Measurements from ENCODE around the gene VWC2L. TPM values are rescaled to one million over a fixed set of nuclear protein-coding genes. Genes with fewer than 3 reads are reported as not detected.

The VWC2L gene
- total RNA-seq, 3 donors from 2014 or later = not detected

DNA sequence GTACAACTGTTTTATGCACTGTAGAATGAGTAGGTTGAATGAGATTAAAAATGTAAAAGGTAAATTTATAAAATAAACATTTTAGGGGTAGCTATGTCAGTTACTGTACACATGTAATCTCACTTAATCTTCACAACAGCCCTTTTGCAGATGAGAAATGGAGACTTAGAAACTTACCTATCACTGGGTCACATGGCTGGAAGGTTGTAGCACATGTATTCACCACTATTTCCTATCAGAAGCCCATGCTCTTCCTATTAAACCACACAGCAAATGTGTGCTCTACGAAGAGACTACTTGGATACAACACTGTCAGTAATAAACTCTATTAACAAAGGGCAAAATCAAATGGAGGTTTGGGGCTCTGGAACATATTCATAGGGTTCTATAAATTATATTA is 60.5 kb downstream of the VWC2L start:
- Histone ChIP-seq H3K4me3 (no peak overlapping the region), H3K4me1 (ENCODE audit: low read depth) (no peaks in the 10 kb centered on the region), H3K9me3 (no peaks in the 10 kb centered on the region), H3K36me3 (ENCODE audit: low read depth) (no peaks in the 10 kb centered on the region)
- no peak for DNase-seq
- no peak for ATAC-seq
- no peak for TF ChIP-seq CTCF (IDR thresholded peaks at IDR 0.05)
- intact Hi-C loops (cut with DNase I, micrococcal nuclease) = no loop called here

- no peaks in the 10 kb centered on the region for H3K36me3 ChIP-seq (ENCODE audit: low read depth)
- no peaks in the 10 kb centered on the region for H3K9me3 ChIP-seq
- intact Hi-C loops (cut with DNase I, micrococcal nuclease) = no loop called here
- TF ChIP-seq CTCF (IDR thresholded peaks at IDR 0.05) = no peak
- ATAC-seq (no peak), DNase-seq (no peak)
- no peak overlapping the region for H3K4me3 ChIP-seq
- H3K4me1 ChIP-seq (ENCODE audit: low read depth) = no peaks in the 10 kb centered on the region
Observed at GRCh38 chr2:214471990-214472389, 61.1 kb downstream of the VWC2L start.

DNA sequence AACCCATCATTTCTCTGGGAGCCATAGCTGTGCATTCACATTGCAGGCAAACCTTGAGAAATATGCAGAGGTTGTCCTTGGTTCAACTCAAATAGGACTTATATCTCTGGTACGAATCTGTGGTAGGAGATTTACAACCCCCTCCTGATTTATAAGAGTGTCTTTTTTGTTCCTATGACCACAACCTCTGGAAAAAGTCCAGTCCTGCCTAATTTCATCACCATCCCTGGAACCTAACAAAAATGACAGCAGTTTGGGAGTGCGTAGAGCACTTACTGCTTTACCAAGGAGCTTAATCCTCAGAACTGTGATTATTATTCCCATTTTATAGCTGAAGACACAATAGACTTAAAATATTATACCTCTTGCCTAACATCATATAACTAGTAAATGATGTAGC is 66.5 kb downstream of the VWC2L start:
- Histone ChIP-seq H3K4me3 (no peak overlapping the region), H3K36me3 (ENCODE audit: low read depth) (no peaks in the 10 kb centered on the region), H3K9me3 (no peaks in the 10 kb centered on the region), H3K4me1 (ENCODE audit: low read depth) (no peaks in the 10 kb centered on the region)
- no peak for TF ChIP-seq CTCF (IDR thresholded peaks at IDR 0.05)
- no peak for ATAC-seq
- intact Hi-C loops (cut with DNase I, micrococcal nuclease) = no loop called here
- DNase-seq = no peak

GRCh38 chr2:214481204-214481603 is 70.3 kb downstream of the VWC2L start:
- no peak for DNase-seq
- Histone ChIP-seq H3K4me3 (no peak overlapping the region), H3K4me1 (ENCODE audit: low read depth) (no peaks in the 10 kb centered on the region), H3K9me3 (no peaks in the 10 kb centered on the region), H3K36me3 (ENCODE audit: low read depth) (no peaks in the 10 kb centered on the region)
- no peak for TF ChIP-seq CTCF (IDR thresholded peaks at IDR 0.05)
- intact Hi-C loops (cut with DNase I, micrococcal nuclease) = no loop called here
- no peak for ATAC-seq

- Histone ChIP-seq H3K9me3 (no peaks in the 10 kb centered on the region), H3K4me1 (ENCODE audit: low read depth) (no peaks in the 10 kb centered on the region), H3K36me3 (ENCODE audit: low read depth) (no peaks in the 10 kb centered on the region), H3K4me3 (no peak overlapping the region)
- intact Hi-C loops (cut with DNase I, micrococcal nuclease) = no loop called here
- no peak for DNase-seq
- TF ChIP-seq CTCF (IDR thresholded peaks at IDR 0.05) = no peak
- no peak for ATAC-seq
Observed at GRCh38 chr2:214482728-214483127, 71.9 kb downstream of the VWC2L start.

DNA sequence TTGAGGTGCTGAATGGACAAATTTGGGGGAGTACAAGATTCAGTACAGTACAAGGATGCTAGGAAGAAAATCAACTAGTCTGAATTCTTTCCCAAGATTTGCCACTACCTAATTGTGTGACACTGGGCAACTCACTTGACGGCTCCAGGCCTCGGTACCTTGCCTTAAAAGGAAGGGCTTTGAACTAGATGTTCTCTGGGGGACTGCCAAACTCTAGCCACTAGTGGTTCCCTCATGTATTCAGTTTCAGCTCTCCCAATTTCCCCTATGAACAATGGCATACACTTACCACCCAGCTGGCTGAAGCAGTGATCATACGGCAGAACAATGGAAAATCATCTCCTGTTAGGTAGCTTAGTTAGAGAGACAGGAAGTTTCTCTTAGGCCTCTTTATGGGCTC is 73.4 kb downstream of the VWC2L start:
- ATAC-seq (no peak), DNase-seq (no peak)
- no peak for TF ChIP-seq CTCF (IDR thresholded peaks at IDR 0.05)
- no peak overlapping the region for H3K4me3 ChIP-seq
- intact Hi-C loops (cut with DNase I, micrococcal nuclease) = no loop called here
- no peaks in the 10 kb centered on the region for H3K4me1 ChIP-seq (ENCODE audit: low read depth)
- no peaks in the 10 kb centered on the region for H3K36me3 ChIP-seq (ENCODE audit: low read depth)
- H3K9me3 ChIP-seq = no peaks in the 10 kb centered on the region

Data from mucosa of descending colon (tissue), 3 donors.